ENCODE measurements around the gene PPP1R13B. TPM values are rescaled to one million over a fixed set of nuclear protein-coding genes. Genes with fewer than 3 reads are reported as not detected.

PPP1R13B gene
- total RNA-seq, 1 donor from 2014 or later: 2.5 TPM

DNA sequence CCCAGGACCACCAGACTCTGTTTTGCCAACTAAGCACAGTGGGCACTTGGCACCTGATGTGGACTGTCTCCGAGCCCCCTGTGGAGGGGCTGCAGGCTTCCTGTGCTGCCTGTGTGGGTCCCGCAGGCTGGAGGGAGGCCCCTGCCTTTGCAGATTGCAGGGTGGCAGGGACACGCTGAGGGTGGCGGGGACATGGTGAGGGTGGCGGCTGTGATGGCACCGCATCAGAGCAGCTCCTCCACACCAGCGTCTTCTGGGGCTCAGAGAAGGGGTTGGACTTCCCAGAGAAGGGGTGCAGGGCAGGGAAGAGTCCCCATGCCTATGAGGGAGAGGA, 123.7 kb downstream of the PPP1R13B start:
- Histone ChIP-seq H3K36me3 (no peaks in the 10 kb centered on the region), H3K27ac (no peak overlapping the region), H3K4me1 (no peaks in the 10 kb centered on the region), H2AFZ (replicated peaks) (no peak overlapping the region), H3K9me3 (ENCODE audit: low read depth) (no peaks in the 10 kb centered on the region), H3K4me3 (no peak overlapping the region), H3K4me2 (no peak overlapping the region), H3K79me2 (ENCODE audit: low read depth) (peaks cover 62% of the 10 kb centered on the region), H3K9ac (no peak overlapping the region), H3K27me3 (no peaks in the 10 kb centered on the region), H4K20me1 (ENCODE audit: low read depth) (peaks cover 70% of the 10 kb centered on the region), H3F3A (ENCODE audit: low read depth) (no peaks in the 10 kb centered on the region)
- TF ChIP-seq EZH2phosphoT487 (IDR thresholded peaks at IDR 0.05): no peak
- Mint-ChIP-seq H3K27me3 (ENCODE audit: insufficient read depth, low read depth) (peaks cover 5% of the 10 kb centered on the region), H3K4me3 (no peak overlapping the region), H3K36me3 (no peaks in the 10 kb centered on the region), H3K9me3 (no peaks in the 10 kb centered on the region), H3K27ac (no peak overlapping the region), H3K4me1 (peaks cover 14% of the 10 kb centered on the region)
- DNase-seq (ENCODE audit: low spot score): no peak

- peaks cover 84% of the 10 kb centered on the region for H3K79me2 ChIP-seq (ENCODE audit: low read depth)
- H3K4me2 ChIP-seq: no peak overlapping the region
- TF ChIP-seq EZH2phosphoT487 (IDR thresholded peaks at IDR 0.05): no peak
- TF ChIP-seq EZH2 (IDR thresholded peaks at IDR 0.05): no peak
- TF ChIP-seq, protein P1, sequence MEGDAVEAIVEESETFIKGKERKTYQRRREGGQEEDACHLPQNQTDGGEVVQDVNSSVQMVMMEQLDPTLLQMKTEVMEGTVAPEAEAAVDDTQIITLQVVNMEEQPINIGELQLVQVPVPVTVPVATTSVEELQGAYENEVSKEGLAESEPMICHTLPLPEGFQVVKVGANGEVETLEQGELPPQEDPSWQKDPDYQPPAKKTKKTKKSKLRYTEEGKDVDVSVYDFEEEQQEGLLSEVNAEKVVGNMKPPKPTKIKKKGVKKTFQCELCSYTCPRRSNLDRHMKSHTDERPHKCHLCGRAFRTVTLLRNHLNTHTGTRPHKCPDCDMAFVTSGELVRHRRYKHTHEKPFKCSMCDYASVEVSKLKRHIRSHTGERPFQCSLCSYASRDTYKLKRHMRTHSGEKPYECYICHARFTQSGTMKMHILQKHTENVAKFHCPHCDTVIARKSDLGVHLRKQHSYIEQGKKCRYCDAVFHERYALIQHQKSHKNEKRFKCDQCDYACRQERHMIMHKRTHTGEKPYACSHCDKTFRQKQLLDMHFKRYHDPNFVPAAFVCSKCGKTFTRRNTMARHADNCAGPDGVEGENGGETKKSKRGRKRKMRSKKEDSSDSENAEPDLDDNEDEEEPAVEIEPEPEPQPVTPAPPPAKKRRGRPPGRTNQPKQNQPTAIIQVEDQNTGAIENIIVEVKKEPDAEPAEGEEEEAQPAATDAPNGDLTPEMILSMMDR (IDR thresholded peaks at IDR 0.05): no peak
Observed at GRCh38 chr14:103721334-103722120, 125.8 kb downstream of the PPP1R13B start.

DNA sequence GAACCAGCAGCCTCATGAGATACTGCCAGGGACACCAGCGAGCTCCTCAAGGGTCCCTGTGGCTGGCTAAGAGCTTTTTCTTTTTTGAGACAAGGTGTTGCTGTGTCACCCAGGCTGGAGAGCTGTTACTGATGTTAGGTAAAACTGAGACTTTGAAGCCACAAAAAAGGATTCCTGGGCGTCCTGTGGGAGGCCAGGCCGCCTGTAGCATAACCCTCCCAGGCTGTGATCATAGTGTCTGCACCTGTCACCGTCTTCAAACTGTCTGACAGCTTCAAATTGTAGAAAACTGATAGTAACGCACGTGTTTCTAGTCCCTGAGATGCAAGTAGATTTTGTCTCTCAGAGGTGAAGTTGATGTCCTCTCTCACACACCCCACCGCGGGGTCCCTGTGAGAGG, 127.6 kb downstream of the PPP1R13B start:
- Mint-ChIP-seq H3K4me1 (peaks cover 39% of the 10 kb centered on the region), H3K27ac (no peak overlapping the region), H3K27me3 (ENCODE audit: insufficient read depth, low read depth) (peaks cover 10% of the 10 kb centered on the region), H3K36me3 (peaks cover 8% of the 10 kb centered on the region), H3K4me3 (no peak overlapping the region), H3K9me3 (no peaks in the 10 kb centered on the region)
- TF ChIP-seq, protein P1 (IDR thresholded peaks at IDR 0.05): no peak
- TF ChIP-seq EZH2 (IDR thresholded peaks at IDR 0.05) (no peak), EZH2phosphoT487 (IDR thresholded peaks at IDR 0.05) (no peak)
- Histone ChIP-seq H3K9me3 (ENCODE audit: low read depth) (no peaks in the 10 kb centered on the region), H3K4me3 (no peak overlapping the region), H2AFZ (replicated peaks) (no peak overlapping the region), H4K20me1 (ENCODE audit: low read depth) (peaks cover 74% of the 10 kb centered on the region), H3K79me2 (ENCODE audit: low read depth) (peaks cover 83% of the 10 kb centered on the region), H3K27ac (no peak overlapping the region), H3K4me2 (no peak overlapping the region), H3F3A (ENCODE audit: low read depth) (no peaks in the 10 kb centered on the region), H3K9ac (no peak overlapping the region), H3K36me3 (no peaks in the 10 kb centered on the region), H3K27me3 (no peaks in the 10 kb centered on the region), H3K4me1 (peaks cover 13% of the 10 kb centered on the region)
- DNase-seq (ENCODE audit: low spot score): no peak

More at GRCh38 chr14:103721334-103722120, 125.8 kb downstream of the PPP1R13B start:
- Histone ChIP-seq H3K9me3 (ENCODE audit: low read depth) (no peaks in the 10 kb centered on the region), H2AFZ (replicated peaks) (no peak overlapping the region), H3K4me1 (peaks cover 10% of the 10 kb centered on the region), H4K20me1 (ENCODE audit: low read depth) (peaks cover 84% of the 10 kb centered on the region), H3F3A (ENCODE audit: low read depth) (no peaks in the 10 kb centered on the region), H3K36me3 (no peaks in the 10 kb centered on the region), H3K27me3 (no peaks in the 10 kb centered on the region), H3K9ac (no peak overlapping the region), H3K4me3 (no peak overlapping the region), H3K27ac (no peak overlapping the region)
- no peaks in the 10 kb centered on the region for H3K9me3 Mint-ChIP-seq
- peaks cover 8% of the 10 kb centered on the region for H3K36me3 Mint-ChIP-seq
- peaks cover 36% of the 10 kb centered on the region for H3K4me1 Mint-ChIP-seq
- H3K27ac Mint-ChIP-seq: no peak overlapping the region
- DNase-seq (ENCODE audit: low spot score): no peak
- H3K4me3 Mint-ChIP-seq: no peak overlapping the region
- peaks cover 10% of the 10 kb centered on the region for H3K27me3 Mint-ChIP-seq (ENCODE audit: insufficient read depth, low read depth)

DNA sequence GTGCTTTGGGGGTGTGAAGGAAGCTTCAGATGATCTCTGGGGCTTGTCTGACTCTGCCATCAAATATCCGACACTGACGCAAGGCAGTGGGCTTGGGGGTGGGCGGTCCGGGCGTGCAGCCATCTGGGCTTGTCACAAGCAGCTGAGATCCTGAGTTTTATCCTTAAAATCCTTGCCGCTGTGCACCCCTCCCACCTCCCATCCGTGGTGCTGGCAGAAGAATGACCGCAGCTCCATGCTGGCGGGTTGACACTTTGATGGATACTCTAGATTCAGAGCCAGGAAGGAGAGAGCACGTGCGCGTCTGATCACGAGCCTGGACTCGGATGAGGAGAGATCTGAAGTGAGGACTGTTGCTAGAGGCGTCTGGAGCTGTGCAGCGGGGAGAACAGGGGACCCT, 128.8 kb downstream of the PPP1R13B start:
- DNase-seq (ENCODE audit: low spot score): no peak
- peaks cover 21% of the 10 kb centered on the region for H3K4me1 ChIP-seq
- H3K79me2 ChIP-seq (ENCODE audit: low read depth): peaks cover 89% of the 10 kb centered on the region
- Mint-ChIP-seq H3K27ac (no peak overlapping the region), H3K36me3 (peaks cover 8% of the 10 kb centered on the region), H3K4me3 (no peak overlapping the region), H3K4me1 (peaks cover 49% of the 10 kb centered on the region), H3K27me3 (ENCODE audit: insufficient read depth, low read depth) (peaks cover 9% of the 10 kb centered on the region), H3K9me3 (no peaks in the 10 kb centered on the region)
- H3K27ac ChIP-seq: no peak overlapping the region
- peaks cover 74% of the 10 kb centered on the region for H4K20me1 ChIP-seq (ENCODE audit: low read depth)
- H3K9me3 ChIP-seq (ENCODE audit: low read depth): no peaks in the 10 kb centered on the region
- no peak overlapping the region for H2AFZ ChIP-seq (replicated peaks)
- H3K27me3 ChIP-seq: no peaks in the 10 kb centered on the region
- H3K36me3 ChIP-seq: no peaks in the 10 kb centered on the region
- TF ChIP-seq EZH2phosphoT487 (IDR thresholded peaks at IDR 0.05): no peak
- TF ChIP-seq, protein P1 (IDR thresholded peaks at IDR 0.05): no peak
- no peak for TF ChIP-seq EZH2 (IDR thresholded peaks at IDR 0.05)
- H3K9ac ChIP-seq: no peak overlapping the region
- no peak overlapping the region for H3K4me3 ChIP-seq
- peaks cover 9% of the 10 kb centered on the region for H3F3A ChIP-seq (ENCODE audit: low read depth)
- H3K4me2 ChIP-seq: no peak overlapping the region
